NCI-H1417 (cell line): ENCODE data around the gene DAD1.

Source experiments
- DNase-seq, 3 experiments: peaks; one replicate each; lab custom pipeline; 2025; lab: John Stamatoyannopoulos, UW

DAD1 gene

DNA sequence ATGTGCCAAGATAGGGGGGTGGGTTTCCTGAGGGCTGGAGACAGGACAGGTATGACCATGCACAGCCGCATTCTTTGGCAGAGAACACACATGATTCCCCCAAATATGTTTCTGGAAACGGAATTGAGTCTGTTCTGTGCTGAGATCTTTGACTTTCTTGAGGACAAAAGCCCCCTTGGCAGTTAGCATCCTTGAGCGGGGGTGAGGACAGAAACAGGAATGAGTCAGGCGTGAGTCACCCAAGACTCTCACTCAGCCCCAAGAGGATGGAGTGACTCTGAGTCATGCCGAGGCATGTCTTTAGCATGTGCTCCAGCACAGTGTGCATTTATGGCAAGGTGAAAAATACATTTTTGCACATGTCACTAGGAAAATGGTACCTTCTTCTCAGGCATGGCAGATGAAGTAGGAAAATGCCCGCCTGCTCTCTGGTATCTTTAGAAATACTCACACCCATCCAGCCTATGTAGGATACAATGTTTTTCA lies 52.1 kb downstream of the DAD1 start:
- no peak for DNase-seq

DNA sequence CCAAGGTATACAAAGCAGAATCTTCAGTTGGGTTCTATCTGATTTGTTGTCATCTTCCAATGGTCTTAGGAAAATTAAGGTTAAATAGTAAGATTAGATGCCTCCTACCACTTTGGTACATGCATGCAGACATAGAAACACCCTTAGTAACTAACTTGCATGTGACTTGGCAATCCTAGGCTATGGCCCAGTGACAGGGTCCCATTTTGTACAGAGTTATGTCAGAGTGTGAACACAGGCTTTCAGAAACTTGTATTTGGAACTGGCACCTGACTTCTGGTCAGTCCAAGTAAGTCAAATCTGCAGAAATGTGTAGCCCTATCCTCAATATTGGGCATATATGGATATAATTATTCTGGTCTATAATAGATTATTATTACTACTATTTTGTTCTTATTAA lies 53.1 kb downstream of the DAD1 start:
- DNase-seq = no peak

DNA sequence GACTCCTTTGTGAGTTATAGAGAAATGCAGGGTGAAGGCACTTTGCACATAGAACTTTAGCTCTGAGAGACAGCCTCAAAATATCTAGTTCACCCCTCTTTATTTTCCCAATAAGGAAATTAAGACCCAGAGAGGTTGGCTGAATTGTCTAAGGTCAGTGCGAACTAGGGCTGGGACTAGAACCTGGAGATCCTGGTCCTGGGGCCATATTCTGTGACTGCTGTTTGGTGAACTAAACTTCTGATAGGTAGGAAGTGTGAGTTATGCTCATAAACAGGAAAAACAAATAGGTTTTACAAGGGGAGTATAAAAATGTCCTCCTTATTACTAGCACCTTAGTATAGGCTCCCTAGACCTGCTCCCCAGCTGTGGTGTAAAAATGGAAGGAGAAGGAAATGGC lies 53.9 kb downstream of the DAD1 start:
- DNase-seq = no peak

DNA sequence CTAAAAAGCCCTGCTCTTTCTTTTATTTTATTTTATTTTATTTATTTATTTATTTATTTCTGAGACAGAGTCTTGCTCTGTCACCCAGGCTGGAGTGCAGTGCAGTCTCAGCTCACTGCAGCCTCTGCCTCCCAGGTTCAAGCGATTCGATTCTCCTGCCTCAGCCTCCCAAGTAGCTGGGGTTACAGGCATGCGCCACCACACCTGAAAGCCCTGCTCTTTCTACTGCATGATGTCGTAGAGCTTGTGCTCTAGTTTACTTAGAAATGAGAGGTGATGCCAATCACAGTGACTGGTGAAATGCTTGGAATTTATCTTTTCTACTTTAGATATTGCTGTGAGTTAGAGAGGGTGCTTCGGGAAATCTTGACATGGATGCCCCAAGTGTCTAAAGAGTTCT lies 54.5 kb downstream of the DAD1 start:
- no peak for DNase-seq

DNA sequence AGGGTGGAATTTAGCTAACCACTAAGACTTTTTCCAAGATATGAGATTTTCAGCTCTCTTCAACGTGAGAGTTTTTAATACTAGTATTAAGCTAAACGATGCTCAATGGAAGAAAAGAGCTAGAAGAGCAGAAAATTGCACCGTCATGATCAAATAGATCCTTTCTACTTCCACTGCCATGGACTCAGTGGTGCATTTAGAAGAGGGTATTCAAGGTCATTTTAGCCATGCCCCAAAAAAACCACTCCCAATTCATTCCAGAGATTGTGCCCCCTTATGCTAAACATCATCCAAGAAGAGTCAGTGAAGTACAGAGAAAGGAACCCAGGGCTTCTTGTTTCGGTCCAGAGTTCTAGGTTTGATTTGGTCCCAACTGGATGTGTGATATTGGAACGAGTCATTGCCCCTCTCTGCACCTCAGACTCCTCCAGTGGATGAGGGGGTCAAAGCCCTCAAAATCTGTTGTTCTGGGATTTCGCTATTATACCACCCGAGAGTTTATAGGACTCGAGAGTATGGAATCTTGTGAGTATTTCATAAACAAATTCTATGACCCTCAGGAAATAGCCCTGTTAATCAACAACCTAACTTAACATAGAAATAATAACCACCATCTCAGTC lies 55.2 kb downstream of the DAD1 start:
- no peak for DNase-seq

DNA sequence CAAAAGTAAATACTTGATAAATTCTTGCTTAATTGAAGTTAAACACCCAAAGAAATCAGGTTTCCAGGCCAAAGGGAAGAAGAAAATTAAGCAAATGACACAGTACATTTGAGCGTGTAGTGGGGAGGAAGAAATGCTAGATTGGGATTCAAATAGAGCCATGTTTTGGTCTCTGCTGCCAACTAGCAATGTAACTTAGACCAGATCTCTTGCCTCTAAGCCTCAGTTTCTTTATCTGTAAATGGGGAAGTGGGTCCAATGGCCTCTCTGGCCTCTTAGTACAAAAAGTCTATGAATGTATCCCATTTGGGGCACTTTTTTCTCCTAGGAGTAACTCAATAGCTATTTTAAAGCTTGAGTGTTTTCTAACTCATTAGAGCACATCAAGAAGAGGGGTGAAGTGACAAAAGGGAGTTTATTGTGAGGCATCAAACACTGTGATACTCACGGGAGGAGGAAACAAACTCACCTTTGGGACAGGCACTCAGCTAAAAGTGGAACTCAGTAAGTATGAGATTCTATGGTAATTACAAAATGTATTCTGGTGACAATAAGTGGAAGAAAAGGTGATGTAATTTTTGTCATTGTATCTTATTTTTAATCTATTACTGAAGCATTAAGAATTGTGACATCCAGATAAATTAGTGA lies 55.8 kb downstream of the DAD1 start:
- DNase-seq = no peak

DNA sequence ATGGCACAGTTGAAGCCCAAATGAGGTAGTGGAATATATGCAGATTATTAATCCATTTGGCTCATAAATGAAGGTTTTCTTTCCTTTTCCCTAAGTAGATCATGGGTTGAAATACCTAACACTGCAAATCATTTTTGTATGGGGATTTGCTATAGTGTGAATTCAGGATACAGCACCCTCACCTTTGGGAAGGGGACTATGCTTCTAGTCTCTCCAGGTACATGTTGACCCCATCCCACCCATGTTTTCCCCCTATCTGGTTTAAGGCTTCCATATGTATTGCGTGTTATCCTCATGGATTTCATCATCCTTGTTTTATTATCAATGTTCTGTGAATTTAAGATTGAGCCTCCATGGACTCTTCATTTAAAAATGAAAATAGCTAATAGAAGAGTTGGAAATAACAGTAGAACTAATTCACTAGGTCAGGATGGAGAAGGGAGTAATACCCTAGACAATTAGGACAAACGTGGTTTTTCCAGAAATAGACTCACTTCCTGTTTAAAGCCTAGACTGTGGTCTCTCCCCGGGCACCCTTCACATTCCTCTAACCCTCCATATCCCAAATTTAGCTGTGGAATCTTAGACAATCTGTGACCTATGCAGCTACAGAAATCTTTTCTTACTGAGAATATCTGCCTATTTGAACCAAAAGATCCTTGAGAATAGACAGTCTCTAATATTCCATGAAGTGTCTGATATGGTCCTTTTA lies 56.5 kb downstream of the DAD1 start:
- no peak for DNase-seq

DNA sequence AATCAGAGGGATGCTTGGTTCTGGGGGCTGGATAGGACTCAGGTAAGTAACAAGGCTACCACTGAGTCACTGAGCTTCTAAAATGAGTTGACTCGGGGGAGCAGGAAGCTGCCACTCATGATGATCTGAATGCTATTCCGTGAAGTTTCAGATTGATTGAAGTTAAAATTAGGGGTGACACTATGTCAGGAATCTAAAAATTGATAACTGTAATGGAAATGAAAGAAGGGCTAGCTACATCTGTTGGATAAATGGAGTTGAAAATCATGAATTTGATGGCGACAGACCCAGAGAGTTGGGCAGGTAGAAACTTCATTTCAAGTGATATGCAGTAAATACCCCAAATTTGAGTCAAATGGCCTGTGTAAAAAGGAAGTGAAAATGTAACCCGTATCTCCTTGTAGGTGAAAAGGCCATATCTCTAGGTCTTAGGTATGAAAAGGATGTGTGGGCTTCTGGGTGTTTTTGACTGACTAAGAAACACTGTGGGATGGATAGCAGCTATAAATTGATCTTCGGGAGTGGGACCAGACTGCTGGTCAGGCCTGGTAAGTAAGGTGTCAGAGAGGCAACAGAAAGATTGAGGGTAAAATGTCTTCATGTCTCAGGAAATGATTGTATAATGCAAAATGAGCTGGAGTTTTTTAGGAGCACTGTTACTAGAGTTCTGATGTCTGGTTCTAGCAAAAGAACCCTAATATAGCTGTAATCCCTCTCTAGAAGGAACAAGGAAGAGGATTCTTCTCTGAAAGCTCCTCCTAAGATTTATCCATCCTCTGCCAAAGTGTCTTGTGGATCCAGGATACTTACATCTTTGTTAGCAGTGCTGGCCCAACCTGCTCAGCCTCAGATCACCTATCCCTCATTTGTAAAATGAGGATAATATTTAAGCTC lies 57.3 kb downstream of the DAD1 start:
- no peak for DNase-seq

DNA sequence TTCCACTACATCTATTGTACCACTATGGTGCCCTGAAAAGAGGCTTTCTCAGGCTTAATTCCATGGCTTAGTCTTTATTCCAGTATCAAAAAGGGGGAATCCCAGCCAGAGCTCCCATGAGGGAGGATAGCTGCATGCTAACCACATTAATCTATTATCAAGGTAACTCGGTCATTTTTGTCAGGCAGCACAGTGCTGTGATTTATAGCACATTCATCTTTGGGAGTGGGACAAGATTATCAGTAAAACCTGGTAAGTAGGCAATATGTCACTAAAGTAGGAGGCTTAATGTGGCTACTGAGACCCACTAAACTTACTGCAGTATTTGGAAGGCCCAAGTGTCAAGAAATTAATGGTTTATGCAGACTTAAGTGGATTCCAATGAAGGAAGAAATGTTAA lies 58.9 kb downstream of the DAD1 start:
- DNase-seq = no peak

DNA sequence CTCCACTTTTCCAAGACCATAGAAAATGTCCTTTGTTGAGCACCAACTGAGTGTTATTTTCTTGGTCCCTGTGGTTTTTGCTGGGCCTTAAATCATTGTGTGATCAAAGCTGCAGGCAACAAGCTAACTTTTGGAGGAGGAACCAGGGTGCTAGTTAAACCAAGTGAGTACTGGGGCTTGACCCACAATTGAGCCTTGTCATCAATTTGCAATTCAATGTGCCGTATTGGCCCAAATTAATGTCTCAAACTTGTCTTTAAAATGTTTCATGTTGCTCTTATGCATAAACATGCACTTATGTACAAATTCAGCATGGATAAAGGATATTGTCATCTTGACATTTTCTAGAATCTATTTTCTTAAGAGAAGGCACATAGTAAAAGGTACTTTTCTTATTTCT lies 62.3 kb downstream of the DAD1 start:
- DNase-seq = no peak

DNA sequence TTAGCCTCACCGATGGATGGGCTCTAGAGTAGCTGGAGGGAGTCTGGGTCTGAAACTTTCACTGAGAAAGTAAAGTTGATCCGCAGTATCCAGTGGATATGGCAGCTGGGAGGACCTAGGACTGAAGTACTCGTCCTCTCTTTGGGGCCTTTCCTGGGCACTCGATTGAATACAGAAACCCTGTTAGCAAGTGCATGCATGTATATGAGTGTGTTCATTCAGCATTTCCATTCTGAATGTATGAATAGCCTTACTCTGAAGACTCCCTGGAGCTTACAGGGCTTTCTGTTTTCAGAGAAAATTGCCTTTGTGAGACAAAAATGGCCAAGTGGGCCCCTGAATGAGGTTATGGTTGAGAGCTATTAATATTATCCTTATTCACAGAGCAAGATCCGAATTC lies 62.8 kb downstream of the DAD1 start:
- DNase-seq = no peak

DNA sequence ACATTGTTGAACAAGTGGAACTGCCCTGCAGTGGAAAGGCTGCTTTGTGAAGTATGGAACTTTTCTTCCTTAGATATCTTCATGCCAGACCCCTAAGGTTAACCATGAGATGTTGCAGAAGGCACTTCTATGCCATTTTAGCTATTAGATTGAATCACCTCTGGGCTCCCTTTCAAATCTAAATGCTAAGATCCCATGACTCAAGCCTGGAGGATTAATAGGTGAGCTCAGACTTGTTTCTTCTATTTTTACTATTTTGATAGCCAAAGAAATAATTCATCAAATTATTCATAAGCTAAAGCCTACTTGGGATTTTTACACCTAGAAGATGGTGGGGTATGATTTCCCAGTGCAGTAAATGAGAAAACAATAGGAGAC lies 64.3 kb downstream of the DAD1 start:
- no peak for DNase-seq

DNA sequence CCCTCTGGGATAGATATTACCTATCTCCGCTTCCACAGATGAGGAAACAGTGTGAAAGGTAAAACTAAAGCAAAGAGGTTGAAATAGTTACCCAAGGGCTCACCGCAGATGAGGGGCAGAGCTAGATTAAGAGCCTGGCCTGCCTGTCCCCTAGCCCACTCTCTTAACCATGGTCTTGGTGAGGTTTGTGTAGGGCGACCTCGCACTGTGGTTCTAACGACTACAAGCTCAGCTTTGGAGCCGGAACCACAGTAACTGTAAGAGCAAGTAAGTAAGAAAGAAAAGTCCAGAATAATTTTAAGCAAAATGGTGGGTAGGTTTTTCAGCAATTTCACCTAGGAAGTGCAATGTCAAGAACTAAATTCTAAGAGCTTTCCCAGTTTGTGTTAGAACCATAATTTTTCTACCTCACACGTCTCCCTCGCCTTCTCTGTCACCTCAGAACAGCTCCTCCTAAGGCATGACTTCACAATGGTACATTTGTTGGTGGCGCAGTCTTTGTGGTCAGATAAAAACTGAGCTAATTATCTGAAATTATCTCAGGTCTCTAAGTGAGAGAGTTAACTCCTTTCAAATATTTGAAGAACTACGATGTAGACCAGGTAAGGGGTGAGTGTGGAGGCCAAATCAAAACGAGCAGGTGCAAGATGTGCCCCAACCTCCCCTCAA lies 64.8 kb downstream of the DAD1 start:
- no peak for DNase-seq

DNA sequence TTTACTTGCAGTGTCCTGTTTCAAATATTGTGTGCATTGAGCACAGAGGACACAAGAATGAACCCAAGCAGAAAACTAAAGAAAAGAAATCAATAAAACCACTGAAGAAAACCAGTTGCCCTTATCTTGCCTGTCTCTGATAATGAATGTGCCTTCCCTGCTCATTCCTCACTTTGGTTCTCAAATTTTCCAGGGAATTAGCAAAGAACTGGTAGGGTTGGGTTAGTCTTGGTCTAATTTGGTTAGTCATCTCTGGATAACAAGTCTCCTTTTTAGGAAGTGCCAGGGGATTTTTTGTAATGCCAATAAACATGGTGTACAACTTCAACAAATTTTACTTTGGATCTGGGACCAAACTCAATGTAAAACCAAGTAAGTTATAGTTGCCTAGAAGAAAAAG lies 65.7 kb downstream of the DAD1 start:
- DNase-seq = no peak

DNA sequence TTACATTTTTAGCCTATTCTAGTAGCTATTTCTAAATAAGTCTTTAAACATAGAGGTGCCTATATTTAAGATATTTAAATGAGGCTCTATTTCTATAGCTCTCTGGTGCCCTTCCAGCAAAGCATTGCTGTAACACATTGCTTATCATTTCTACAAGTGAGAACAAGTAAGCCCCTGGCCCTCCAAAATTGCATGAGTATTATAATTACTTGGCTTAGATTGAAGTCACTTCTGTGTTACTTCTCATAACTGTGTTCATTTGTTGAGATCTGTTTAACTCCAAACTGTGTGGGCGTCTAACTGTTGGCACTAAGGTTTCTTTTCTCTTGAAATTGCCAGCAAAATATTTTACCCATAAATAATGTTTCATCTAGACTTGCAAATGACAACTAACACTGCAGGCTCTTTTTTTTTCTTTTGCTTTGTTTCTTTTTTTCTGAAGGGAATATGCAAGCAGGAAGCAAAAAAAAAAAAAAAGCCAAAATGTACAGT lies 66.5 kb downstream of the DAD1 start:
- no peak for DNase-seq

DNA sequence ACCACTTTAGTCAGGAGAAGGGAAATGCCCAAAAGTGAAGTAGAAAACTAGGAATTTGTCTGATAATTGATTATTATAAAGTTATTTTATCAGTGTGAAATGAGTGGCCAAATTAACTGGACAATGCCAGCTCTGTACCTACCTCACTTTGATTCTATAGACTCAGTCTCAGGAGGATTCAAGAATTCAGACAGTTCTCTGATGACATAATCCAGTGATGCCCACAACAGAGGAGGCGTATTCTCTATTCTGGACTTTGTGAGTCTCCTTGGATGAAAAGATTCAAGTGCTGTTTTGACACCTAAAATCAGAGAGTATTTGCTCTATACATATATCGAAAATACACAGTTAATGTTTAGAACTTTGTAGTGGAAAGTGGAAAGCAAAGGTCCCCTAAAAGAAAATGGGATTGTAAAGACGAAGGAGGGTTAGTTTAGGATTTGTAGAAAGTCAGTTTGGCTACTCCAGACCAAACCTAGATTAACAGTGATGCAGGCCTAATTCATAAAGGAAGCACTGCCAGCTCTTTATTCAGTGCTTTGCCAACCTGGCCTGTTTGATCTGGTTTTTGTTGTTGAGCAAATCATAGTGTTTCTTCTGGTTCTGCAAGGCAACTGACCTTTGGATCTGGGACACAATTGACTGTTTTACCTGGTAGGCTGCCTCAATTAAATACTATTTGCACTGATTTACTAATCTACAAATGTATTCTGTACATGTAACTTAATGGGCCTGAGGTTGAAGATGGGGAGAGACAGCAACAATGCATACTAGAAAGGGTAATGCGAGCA lies 67.4 kb downstream of the DAD1 start:
- no peak for DNase-seq

DNA sequence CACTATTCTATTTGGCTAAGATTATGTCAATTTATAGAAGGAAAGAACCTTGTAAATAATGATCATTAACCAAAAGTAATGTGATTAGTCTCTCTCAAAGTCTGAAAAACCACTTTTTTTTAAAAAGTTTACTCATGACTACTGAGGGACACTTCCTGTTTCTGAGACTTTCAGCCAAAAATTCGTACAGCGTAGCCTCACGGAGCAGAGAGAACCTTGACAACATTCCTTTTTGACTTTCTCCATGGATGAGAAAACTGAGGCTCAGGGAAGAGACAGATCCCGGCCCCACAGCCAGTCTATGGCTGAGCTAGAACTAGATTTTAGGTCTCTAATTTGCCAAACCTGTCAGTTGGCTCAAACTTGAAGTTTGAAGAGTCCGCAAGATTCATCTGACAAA lies 68.2 kb downstream of the DAD1 start:
- no peak for DNase-seq

DNA sequence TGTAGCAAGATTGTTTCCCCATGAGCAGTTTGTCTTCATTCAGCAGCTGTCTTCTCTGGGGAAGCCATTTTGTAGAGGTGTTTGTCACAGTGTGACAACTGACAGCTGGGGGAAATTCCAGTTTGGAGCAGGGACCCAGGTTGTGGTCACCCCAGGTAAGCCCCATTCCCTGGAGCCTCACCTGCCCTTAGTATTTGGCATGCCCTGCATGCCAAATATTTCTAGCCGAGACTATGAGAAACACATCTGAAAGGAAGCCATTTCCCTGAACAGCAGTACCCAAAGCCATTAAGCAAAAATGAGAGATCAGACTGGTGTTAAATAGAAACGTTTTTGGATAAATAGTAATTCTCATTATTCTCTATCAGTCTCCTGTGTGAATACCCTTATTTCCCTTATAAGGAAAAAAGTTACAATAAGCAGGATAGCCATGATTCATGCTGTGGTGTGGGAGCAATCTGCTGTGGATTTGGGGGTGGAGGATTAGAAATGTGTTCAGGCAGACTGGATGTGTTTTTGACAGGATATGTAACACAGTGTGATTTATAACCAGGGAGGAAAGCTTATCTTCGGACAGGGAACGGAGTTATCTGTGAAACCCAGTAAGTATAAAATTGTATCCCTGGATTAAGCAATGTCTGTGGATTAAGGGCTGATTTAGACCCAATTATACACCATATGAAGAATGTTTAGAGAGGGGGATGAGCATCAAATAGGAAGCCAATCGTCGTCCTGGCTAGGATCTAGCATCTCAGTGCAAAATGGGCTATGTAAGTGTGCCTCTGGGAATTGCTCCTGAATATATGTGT lies 68.9 kb downstream of the DAD1 start:
- no peak for DNase-seq

DNA sequence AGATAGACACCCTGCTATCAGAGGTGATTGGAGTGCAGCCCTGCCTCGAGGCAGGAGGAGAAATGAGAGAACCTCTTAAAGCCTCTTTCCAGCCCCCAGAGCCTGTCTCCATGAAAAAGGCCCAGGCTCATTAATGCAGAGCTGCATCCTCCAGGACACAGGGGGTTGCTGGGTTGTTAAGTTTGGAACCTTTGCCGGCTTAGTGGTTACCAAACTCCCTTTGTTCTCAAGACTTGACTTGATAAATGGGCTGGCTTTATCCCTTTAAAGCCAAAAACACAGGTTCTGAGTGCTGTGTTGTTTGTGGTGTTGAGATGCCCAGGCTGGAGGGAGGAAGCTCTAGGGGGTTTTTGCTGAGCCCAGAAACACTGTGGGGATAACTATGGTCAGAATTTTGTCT lies 71.0 kb downstream of the DAD1 start:
- DNase-seq = no peak

DNA sequence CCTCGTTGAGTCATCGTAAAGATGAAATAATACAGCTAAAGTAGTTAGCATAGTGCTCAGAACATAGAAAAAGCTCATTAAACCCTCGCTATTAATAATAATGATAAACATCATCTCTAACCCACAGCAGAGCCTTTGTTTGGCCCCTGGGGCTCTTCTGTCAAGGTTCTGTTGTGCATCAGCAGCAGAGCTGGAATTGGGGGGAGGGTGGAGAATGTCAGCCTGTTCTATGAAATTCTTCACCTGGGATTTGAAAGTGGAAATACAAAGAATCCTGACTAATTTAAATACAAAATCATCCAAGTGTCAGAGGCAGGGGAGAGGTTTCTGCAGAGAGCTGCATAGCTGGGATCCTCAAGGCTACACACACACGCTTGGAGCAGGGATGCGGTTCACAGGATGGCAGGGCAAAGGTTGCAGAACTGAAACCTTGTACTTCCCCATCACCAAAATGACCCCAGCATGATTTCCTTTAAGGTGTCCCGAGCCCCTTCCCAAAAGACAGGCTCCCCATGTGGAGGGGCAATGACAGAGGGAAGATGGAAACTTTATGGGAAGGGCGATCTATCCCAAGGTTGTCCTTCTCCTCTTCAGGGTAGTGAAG lies 71.8 kb downstream of the DAD1 start:
- DNase-seq = no peak
